HG03045 (cell line): ENCODE results near the gene EVPLL.
"Not testable (repeated sequence)": the region's sequence is repeated elsewhere in the genome, so short reads cannot be mapped to it uniquely, and the experiment has no call there.

ENCODE experiments used
- ATAC-seq: cut with Tn5 transposase; IDR thresholded peaks from one replicate; pipeline ENCODE4 v1.9.1; 2021; ENCODE audit warnings: mild to moderate bottlenecking, moderate library complexity; ENCODE audit not compliant: unreplicated experiment

Gene EVPLL

GRCh38 chr17:18378614-18379013 is 1.0 kb downstream of the EVPLL start:
- not testable (repeated sequence) for ATAC-seq

GRCh38 chr17:18379246-18380146 is 1.9 kb downstream of the EVPLL start:
- no peak for ATAC-seq

GRCh38 chr17:18380471-18381157 is 3.0 kb downstream of the EVPLL start:
- no peak for ATAC-seq

DNA sequence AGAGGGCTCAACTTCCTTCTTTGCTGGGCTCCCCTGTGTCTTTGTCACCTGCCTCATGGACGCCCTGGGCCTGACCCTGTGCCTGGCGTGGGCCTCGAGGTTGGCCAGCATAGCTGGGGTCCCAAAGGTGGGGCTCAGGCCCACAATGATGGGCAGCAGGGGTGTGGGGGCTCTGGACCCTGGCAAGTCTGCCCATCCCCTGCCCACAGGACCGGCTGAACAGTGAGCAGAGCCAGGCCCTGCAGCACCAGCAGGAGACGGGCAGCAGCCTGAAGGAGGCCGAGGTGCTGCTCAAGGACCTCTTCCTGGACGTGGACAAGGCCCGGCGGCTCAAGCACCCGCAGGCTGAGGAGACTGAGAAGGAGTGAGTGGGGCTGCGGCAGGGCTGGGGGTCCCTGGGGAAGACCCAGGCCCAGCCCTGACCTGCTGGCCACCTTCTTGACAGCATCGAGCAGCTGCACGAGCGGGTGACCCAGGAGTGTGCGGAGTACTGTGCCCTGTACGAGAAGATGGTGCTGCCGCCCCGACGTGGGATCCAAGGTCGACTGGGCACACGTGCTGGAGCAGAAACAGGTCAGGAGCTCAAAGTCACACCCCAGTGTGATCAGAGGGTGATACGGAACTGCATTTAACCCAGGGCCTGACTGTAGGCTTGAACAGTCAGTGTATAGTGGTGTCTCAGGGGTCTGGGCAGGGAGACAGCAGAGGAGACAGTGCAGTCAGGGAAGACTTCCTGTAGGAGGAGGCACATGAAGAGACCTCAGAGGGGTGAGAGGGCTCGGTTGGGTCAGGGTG is 3.8 kb downstream of the EVPLL start:
- ATAC-seq, result no peak

GRCh38 chr17:18381953-18382245 is 4.3 kb downstream of the EVPLL start:
- no peak for ATAC-seq

DNA sequence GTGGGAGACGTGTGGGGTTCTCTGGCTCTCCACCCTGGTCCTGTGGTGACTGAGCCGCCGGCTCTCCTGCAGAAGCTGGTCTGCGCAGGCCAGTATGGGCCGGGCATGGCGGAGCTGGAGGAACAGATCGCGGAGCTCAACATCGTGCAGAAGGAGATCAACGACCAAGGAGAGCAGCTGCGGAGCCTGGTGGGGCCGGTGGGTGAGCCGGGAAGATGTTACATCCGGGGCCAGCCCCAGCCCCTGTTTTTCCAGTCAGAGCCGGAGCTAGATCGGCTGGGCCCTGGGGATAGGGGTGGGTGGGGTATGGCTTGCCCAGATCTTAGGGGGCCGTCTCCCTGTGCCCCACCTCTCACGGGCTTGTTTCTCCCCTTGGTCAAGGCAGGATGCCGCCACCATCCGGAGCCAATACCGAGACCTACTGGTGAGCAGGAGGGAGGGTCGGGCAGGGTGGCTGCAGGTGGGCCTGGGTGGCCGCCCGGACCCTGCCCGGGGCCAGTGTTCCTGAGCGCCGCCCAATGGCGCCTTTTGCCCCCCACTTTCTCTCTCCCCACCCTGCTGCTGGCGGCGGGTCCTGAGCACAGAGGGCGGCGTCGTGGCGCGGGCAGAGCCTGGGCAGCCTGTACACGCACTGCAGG is 5.0 kb downstream of the EVPLL start:
- ATAC-seq, result no peak

GRCh38 chr17:18383079-18383481 is 5.5 kb downstream of the EVPLL start:
- ATAC-seq, result not testable (repeated sequence)

GRCh38 chr17:18384271-18384670 is 6.7 kb downstream of the EVPLL start:
- not testable (repeated sequence) for ATAC-seq

GRCh38 chr17:18387583-18387982 is 10.0 kb downstream of the EVPLL start:
- not testable (repeated sequence) for ATAC-seq

DNA sequence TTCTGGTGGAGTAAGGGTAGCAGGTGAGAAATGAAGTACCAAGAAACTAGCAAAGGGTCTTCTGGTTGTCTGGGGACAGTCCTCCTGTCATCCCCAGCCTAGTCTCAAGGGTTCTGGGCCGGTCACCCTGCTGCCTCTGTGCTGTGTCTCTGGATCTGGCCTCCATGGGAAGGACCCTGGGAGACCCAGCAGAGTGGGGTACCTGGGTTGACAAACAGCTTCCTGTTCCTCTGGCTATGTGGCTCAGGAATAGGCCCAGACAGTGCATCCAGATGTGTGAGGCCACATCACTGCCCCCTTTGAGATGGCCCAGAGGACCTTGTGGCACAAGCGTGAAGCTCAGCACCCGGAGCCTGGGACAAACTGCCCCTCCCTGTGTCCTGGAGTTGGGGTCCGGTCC is 10.7 kb downstream of the EVPLL start:
- not testable (repeated sequence) for ATAC-seq

DNA sequence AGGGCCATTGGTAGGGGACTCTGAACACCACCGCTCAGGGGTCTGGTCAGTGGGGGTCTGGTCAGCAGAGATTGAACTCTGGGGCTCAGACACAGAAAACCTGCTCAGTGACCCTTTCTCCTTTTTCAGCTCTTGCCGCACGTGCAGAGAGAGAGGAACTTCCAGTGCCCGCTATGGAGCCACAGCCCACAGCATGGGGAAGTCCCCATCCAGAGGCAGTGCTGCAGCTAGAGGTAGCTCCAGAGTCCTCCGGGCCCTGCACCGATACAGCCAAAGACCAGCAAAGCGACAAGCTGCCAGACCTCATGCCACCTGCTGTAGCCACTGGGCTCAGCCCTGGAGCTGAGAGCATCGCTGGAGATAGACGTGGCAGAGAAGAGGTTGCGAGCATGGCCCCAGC is 11.2 kb downstream of the EVPLL start:
- not testable (repeated sequence) for ATAC-seq

DNA sequence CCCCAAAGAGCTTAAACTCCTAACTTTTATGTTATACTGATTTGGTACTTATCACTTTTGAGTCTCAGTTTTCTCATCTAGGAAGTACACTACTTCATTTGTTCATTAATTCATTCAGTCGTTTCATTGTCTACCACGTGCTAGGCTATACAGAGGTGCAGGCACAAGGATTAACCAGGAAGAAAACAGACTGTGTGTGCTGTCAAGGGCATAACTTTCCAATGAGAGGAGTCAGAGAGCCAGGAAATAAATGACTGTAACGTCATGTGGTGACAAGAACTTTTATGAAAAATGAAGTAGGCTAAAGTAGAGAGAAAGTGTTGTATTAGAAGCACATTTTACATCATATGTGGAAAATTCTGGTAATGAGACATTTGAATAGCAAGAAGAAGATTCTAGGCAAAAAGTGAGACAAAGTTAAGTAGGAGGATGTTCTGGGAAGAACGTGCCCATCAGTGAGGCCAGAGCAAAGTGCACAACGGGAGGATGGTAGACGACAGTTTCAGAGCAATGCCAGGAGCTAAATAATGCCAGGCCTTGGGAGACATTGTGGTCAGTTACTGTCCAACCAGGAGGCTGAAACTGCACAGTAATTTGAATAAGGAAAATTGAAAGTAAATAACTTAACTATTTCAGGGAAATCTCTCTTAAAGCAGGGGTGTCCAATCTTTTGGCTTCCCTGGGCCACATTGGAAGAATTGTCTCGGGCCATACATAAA is 24.5 kb downstream of the EVPLL start:
- not testable (repeated sequence) for ATAC-seq

- ATAC-seq, result not testable (repeated sequence)
Observed at GRCh38 chr17:18403166-18403565, 25.6 kb downstream of the EVPLL start.

DNA sequence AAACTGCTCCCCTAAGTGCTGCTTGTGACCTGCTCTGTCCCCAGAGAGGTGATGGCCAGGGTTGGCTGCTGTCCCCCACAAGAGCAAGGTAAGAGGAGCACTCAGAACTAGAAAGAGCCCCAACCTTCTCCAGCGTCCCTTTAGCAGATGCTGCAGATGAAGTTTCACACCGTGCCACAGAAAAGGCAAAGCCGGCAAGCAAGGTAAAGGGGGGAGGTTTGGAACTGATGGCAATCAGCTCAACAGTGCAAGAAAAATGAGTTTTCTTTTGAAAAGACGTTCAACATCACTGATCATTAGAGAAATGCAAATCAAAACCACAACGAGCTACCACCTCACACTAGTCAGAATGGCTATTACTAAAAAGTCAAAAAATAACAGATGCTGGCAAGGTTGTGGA is 26.0 kb downstream of the EVPLL start:
- ATAC-seq, result peak; percentile 84

- ATAC-seq, result not testable (repeated sequence)
Observed at GRCh38 chr17:18408906-18409305, 31.3 kb downstream of the EVPLL start.

GRCh38 chr17:18409321-18409720 is 31.7 kb downstream of the EVPLL start:
- ATAC-seq, result not testable (repeated sequence)

DNA sequence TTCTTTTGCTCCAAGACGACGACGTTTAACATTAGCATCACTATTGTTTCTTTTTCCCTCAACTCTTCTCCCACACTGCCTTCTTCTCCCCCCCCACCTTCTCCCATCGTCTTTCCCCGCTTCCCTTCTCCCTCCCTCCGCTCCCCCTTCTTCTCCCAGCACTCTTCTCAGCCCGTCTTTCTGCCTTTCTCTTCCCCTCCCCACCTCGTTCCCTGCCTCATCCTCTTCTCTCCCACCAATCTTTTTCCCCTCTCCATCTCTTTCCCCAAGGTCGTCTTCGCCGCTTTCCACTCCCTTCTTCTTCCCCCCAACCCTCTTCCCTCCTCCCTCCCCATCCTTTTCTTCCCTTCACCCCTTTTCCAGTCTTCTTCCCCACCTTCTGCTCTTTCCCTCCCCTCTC is 33.2 kb downstream of the EVPLL start:
- ATAC-seq, result not testable (repeated sequence)

DNA sequence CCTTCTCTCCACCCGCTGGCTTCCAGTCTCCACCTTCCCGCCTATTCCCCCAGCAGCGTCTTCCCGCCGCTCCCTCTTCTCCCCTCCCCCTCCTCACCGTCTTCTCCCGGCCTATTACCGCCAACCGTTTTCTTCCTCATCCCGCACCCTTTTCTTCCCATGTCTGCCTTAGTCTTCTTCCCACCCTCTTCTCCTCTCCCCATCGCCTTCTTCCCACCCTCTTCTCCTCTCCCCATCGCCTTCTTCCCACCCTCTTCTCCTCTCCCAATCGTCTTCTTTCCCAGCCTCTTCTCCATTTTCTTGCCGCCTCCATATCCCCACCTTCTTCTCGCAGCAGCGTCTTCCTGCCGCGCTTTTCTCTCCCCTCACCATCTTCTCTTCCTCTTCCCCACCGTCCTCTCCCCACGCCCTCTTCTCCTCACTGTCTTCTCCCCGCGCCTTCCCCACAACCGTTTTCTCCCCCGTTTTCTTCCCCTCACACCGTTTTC is 33.8 kb downstream of the EVPLL start:
- not testable (repeated sequence) for ATAC-seq

GRCh38 chr17:18412001-18412538 is 34.5 kb downstream of the EVPLL start:
- peak; percentile 88 for ATAC-seq

GRCh38 chr17:18421521-18421920 is 43.9 kb downstream of the EVPLL start:
- ATAC-seq, result not testable (repeated sequence)
